GM20431 (cell line): ENCODE results near the gene PHF12.

ENCODE experiments used
- in situ Hi-C: fragments of 300-500 bp; cut with MseI, MboI; formaldehyde crosslinking; loops from one replicate; pipeline ENCODE4 v1.15.0; 2020; ENCODE audit warnings: low sequenced_read_pairs; ENCODE audit not compliant: unreplicated experiment

The PHF12 gene

DNA sequence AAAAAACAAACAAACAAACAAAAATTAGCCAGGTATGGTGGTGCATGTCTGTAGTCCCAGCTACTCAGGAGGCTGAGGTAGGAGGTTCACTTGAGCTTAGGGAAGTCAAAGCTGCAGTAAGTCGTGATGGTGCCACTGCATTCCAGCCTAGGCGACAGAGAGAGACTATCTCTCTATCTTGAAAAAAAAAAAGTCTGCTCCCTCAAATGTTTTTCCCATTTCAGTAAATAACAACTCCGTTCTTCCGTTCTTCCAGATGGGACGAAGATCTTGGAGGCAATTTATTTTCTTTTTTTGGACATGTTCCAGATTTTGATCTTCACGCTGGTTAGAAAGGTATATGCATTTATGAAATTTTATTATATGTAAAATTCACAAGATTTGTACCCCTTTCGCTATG lies 77.5 kb downstream of the PHF12 start:
- in situ Hi-C loops: no loop called here

DNA sequence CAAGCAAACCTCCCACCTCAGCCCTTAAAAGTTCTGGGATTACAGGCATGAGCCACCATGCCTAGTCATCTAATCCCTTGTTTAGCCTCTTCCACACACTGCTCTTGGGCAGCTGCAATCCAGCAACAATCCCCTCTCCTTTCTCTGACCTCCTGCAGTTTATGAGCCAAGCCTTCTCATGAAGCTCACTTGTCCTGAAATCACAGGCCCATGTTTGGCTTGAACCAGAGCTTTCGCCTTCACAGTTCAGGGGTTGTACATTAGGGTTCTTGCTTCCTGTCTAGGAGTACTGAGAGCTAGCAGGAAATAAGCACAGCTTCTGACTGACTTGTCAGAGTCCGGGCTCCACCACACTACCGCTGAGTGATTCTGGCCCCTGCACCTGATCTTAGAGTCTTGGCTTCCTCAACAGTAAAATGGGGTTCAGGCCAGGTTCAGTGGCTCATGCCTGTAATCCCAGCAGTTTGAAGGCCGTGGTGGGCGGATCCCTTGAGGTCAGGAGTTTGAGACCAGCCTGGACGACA lies 80.2 kb downstream of the PHF12 start:
- in situ Hi-C loops: no loop called here

DNA sequence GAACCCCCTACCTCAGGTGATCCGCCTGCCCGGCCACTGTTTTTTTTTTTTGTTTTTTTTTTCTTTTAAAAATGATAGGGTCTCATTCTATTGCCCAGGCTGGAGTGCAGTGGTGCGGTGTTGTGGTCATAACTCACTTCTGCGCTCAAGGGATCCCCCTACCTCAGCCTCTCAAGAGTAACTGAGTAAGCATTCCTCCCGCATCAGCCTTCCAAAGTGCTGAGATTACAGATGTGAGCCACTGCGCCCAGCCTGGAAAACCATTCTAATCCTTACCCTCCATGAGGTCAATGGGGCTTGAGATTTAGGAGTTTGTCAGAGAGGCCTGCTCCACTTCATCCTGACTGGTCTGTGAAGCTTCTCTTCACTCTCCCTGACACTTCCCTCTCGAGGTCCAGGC lies 84.0 kb downstream of the PHF12 start:
- in situ Hi-C loops: no loop called here

DNA sequence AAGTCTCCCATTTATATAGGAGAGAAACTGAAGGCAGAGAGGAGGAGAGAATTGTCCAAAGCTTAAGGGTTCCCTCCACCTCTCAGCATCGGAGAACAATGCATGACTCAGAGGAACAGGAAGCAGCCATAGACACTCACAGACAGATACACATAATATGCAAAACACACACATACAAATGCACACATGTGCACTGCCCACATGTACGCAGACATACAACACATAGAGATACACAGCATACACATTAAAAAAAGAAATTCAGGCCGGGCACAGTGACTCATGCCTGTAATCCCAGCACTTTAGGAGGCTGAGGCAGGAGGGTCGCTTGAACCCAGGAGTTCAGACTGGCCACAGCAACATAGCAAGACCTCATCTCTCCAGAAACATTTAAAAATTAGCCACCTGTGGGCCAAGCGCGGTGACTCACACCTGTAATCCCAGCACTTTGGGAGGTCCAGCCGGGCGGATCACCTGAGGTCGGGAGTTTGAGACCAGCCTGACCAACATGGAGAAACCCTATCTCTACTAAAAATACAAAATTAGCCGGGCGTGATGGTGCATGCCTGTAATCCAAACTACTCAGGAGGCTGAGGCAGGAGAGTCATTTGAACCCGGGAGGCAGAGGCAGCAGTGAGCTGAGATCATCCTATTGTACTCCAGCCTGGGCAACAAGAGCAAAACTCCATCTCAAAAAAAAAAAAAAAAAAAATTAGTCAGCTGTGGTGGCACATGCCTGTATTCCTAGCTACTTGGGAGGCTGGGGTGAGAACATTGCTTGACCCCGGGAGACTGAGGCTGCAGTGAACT lies 85.2 kb downstream of the PHF12 start:
- in situ Hi-C loops: no loop called here

DNA sequence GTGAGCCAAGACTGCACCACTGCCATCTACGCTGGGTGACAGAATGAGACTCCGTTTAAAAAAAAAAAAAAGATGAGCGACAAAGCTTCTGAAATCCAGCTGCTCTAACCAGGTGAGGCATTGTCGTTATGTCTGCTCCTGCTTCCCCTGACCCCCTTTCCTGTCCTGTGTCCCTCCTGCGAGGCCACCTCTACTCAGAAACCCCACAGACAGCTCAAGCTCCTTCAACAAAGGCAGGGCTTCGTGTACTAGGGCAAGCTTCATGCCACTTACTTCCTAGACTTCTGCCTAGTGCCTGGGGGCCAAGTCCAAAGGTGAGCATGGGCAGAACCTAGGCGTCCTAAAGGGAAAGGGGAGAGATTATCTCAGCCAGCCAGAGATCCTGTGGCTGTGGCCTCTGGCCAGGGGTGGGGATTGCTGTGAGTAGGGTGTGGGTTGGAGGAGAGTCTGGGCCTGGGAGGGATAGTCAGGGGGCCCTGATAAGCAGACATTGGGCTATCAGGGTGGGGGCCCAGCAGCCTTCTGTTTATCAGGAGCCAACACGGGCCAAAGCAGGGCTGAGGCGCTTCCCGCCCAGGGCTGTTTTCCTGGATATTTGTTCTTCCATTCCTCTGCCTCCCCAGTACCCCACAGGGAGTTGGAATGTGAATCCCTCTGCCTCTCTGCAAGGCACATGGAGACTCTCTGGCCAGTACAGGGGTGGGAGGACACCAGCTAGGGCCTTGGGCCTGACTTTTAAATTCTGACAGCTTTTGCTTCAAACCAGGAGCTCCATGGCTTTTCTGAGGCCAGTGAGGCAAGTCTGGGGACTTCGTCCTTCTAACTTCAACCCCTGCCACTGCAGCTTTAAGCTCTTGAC lies 86.1 kb downstream of the PHF12 start:
- in situ Hi-C loops: no loop called here

DNA sequence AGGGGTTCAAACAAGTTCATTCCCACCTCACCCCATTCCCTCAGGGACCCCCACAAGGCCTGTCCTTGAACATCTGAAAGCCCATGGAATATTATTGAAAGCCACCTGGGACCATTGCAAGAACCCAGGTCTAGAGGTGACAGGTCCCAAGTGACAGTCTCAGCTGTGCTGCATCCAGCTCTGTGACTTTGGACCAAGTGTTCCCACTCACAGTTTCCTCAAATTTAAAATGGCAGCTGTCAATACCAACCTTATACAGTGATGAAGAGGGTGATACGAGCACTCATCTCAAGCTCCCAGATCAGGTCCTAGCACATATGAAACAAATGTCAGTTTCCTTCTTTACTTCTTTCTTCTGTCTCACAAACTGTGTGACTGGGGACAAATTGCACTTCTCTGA lies 87.4 kb downstream of the PHF12 start:
- in situ Hi-C loops: no loop called here

DNA sequence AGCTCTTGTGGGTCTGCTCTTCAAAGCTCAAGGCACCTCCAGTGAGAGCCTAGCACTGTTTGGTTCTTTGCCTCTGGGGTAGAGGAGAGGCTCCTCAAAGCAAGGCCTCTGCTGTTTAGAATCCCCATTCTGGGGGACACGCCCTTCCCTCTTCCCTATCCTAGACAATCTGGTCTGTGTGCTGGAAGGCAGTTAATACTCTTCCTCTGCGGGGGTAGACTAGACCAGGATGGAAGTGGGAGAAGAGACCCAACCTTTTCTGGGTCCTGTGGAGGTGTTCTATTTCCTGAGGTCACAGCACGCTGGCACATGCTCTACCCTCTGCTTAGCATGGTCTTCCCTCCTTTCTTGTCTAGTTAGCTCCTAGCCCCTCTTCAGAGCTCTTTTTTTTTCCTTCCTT lies 88.8 kb downstream of the PHF12 start:
- in situ Hi-C loops: no loop called here

DNA sequence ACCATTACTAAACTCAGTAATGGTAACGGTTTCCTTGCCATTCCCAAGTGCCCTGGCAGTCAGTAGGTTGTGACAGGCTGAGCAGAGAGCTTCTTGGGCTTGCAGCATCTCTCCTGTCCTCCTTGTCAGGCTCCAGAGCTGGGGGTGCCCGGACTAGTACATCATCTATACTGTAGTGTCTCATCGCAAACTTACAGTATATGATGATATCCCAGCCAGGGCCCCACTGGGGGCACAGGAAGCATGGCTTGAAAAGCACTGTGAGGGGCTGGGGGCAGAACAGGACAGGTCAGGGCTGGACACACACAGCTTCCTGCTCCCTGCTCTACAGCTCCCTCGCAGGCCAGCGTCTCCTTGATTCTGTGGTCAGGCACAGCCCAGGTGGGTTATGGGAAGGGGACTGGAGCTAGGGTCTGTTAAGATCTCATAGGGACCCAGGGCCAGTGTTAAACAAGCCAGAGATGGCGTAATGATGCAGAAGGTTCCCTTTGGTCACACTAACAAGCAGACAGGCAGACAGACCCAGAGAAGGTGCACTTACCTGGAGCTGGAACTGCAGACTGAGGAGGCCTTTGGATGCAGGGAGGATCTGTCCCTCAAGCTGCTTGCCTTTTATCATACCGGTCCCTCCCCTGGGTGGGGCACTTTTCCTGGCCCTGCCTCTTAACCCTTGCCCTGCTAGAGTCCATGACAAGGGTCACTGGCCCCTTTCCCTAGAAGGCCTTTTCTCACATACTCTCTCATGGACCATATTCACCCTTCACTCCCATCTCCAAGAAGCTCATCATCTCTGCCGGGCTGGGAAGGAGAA lies 89.7 kb downstream of the PHF12 start:
- in situ Hi-C loops: no loop called here

DNA sequence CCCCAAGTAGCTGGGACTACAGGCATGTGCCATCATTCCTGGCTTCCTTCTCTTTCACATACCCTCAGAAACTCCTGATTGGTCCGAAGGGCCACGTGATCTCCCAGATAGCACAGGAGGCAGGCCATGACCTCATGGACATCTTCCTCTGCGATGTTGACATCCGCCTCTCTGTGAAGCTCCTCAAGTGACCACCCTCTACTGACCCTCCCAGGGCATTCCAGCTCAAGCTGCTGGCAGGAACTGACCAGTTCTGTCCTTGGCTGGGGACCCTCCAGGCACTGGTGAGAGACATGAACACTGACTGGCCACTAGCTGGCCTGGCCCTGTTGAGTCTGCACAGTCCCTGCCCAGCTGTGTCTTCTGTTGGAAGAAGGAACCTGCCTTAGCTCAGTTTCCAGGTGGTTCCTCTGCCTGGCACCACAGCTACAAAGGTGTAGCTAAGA lies 90.9 kb downstream of the PHF12 start:
- in situ Hi-C loops: no loop called here

DNA sequence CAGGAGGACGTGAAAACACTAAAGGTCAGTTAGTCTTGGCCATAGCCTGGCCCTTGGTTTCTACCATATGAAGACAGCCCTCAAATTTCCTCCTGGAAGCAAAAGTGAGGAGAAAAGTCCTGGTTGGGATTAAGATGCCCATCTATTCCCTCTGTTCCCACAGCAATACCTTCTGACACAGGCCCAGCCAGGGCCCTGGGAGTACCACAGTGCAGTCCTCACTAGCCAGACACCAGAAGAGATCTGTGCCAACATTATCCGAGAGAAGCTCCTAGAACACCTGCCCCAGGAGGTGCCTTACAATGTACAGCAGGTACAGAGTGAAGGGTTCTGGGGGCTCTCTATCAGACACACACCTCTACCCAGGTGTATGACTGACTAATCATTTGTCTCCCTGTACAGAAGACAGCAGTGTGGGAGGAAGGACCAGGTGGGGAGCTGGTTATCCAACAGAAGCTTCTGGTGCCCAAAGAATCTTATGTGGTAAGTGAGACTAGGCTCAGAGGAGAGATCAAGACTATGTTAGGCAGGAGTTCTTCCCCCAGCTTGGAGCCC lies 92.4 kb downstream of the PHF12 start:
- in situ Hi-C loops: no loop called here

DNA sequence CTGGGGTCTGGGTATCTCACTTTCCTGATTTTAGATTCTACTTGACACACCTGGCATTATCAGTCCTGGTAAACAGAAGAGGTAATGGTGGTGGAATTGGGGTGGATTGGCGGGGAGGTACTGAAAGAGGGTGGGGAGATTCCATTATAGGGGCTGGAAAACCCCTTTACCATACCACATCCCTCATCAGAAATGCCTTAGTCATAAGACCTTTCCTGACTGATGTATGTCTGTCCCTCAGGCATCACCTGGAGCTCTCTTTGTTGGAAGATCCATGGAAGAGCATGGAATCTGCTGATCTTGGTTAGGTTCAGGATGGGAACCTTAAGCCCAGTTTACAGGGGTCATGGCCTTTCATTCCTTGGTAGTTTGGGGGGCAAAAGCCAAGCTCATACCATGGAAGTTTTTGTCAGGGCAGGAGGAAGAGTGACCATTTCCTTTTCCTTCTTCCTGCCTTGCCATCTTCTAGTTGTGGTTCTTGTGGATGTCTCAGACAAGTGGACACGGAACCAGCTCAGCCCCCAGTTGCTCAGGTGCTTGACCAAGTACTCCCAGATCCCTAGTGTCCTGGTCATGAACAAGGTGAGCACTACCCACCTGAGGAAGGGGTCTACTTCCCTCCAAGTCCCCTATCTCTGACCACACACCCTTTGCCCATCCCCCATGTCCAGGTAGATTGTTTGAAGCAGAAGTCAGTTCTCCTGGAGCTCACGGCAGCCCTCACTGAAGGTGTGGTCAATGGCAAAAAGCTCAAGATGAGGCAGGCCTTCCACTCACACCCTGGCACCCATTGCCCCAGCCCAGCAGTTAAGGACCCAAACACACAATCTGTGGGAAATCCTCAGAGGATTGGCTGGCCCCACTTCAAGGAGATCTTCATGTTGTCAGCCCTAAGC lies 93.2 kb downstream of the PHF12 start:
- in situ Hi-C loops: no loop called here

DNA sequence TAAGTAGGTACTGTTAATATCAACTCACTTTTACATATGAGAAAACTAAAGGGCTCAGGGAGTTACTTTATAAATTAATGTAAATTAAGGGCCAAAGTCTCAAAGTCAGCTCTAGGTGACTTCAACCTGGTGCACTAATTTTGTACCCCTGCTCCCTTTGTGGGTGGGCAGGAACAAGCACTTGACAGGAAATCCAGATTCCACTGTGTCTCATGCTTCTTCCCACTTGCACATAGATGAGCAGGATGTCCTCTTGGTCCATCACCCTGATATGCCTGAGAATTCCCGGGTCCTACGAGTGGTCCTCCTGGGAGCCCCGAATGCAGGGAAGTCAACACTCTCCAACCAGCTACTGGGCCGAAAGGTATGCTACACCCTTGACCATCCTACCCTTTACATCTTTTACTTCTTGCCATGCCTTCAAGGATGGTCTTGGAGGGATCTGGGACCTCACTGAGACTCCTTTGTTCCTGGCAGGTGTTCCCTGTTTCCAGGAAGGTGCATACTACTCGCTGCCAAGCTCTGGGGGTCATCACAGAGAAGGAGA lies 95.2 kb downstream of the PHF12 start:
- in situ Hi-C loops: no loop called here

DNA sequence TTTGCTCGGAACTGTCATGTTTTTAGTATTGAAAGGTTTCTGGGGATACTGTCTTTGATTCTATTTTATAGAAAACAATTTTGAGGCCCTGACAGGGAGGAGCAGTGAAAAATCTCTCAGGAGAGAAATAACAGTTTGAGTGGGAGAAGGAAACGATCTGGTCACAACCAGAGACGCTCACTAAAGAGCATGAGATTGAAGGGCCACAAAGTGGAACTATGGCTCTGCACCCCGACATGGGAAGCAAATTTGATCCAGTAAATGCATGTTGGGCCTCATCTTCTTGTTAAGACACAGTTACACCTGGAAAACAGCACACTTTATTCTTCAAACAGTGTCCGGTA lies 96.0 kb downstream of the PHF12 start:
- in situ Hi-C loops: no loop called here
